Loucy (cell line): ENCODE results near the gene METAP1D.
"Not testable (repeated sequence)": the region's sequence is repeated elsewhere in the genome, so short reads cannot be mapped to it uniquely, and the experiment has no call there.

Experiments used
- H2AFZ ChIP-seq: fragments of 200-600 bp; sonication (generic); 2 replicates; pipeline ENCODE4 v1.6.0; 2016; ENCODE audit warnings: antibody characterized with exemption, mild to moderate bottlenecking, low read length, moderate library complexity
- H3F3A ChIP-seq: fragments of 200-600 bp; 2 replicates; pipeline ENCODE4 v1.6.0; 2016; ENCODE audit warnings: antibody characterized with exemption, low read depth, mild to moderate bottlenecking
- H3K27me3 ChIP-seq: fragments of 200-600 bp; sonication (generic); 2 replicates; pipeline ENCODE4 v1.6.1; 2014; ENCODE audit warnings: low read length, mild to moderate bottlenecking; ENCODE audit not compliant: insufficient read depth, poor library complexity, severe bottlenecking
- H3K36me3 ChIP-seq: fragments of 200-600 bp; sonication (generic); 2 replicates; pipeline ENCODE4 v1.6.1; 2016; ENCODE audit warnings: low read length; ENCODE audit not compliant: insufficient read depth
- H3K4me1 ChIP-seq: fragments of 200-600 bp; sonication (generic); 2 replicates; pipeline ENCODE4 v1.5.1; 2014; ENCODE audit warnings: low read length, mild to moderate bottlenecking; ENCODE audit not compliant: insufficient read depth, poor library complexity, severe bottlenecking
- H3K4me2 ChIP-seq: fragments of 200-600 bp; sonication (generic); 2 replicates; pipeline ENCODE4 v1.6.0; 2014; ENCODE audit warnings: antibody characterized with exemption, low read length, low read depth, mild to moderate bottlenecking; ENCODE audit not compliant: poor library complexity, severe bottlenecking
- H3K4me3 ChIP-seq: fragments of 200-600 bp; sonication (generic); 2 replicates; pipeline ENCODE4 v1.5.1; 2014; ENCODE audit warnings: low read length, mild to moderate bottlenecking, mixed read lengths; ENCODE audit not compliant: poor library complexity, severe bottlenecking
- H3K79me2 ChIP-seq: fragments of 200-600 bp; sonication (generic); 2 replicates; pipeline ENCODE4 v1.6.1; 2014; ENCODE audit warnings: low read length; ENCODE audit not compliant: insufficient read depth
- H3K9ac ChIP-seq: fragments of 200-600 bp; sonication (generic); 2 replicates; pipeline ENCODE4 v1.6.0; 2014; ENCODE audit warnings: mild to moderate bottlenecking, low read depth, low read length, moderate library complexity; ENCODE audit not compliant: poor library complexity, severe bottlenecking
- H3K9me2 ChIP-seq: fragments of 200-600 bp; sonication (generic); replicated peaks from 2 replicates; pipeline ENCODE4 v1.6.1; 2016; ENCODE audit warnings: low read depth, low read length, mixed read lengths
- H3K9me3 ChIP-seq: fragments of 200-600 bp; sonication (generic); 2 replicates; pipeline ENCODE4 v1.6.1; 2014; ENCODE audit warnings: mild to moderate bottlenecking, antibody characterized with exemption, low read length, low read depth; ENCODE audit not compliant: insufficient read depth
- H4K20me1 ChIP-seq: fragments of 200-600 bp; sonication (generic); 2 replicates; pipeline ENCODE4 v1.6.0; 2014; ENCODE audit warnings: antibody characterized with exemption, low read length, mild to moderate bottlenecking; ENCODE audit not compliant: insufficient read depth, poor library complexity, severe bottlenecking
- EZH2phosphoT487 ChIP-seq: fragments of 200-600 bp; IDR thresholded peaks from 2 replicates; pipeline ENCODE4 v1.6.1; 2018; ENCODE audit warnings: antibody characterized with exemption, mild to moderate bottlenecking, moderate library complexity, borderline replicate concordance
- TF ChIP-seq, protein P1 (sequence below): fragments of 200-600 bp; sonication (generic); conservative IDR thresholded peaks from 2 replicates; pipeline ENCODE4 v1.5.1; 2014; ENCODE audit warnings: mild to moderate bottlenecking, antibody characterized with exemption, low read length

The METAP1D gene

DNA sequence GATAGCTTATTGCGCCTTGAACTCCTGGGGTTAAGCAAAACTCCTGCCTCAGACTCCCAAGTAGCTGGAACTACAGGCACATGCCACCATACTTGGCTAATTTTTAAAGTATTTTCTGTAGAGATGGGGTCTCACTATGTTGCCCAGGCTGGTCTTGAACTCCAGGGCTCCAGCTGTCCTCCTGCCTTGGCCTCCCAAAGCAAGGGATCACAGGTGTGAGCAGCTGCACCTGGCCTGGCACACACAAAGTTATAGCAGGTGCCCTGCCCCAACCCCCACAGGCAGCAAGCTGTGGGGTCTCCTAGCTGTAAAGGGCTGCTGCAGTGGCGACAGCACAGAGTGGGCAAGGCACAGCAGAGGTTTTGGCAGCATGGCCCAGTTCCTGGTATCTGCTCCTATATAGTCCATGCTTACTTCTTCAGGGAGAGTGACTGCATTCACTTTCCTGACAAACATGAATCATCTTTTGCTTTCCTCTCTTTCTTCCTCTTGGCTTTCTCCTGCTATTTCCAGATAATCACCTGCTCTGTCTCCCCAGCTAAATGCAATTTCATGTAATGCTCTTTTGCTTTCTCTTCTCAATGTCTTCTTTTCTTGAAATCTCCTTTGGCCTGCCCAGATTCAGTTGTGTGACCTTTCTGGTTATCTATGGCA lies 27.3 kb upstream of the METAP1D start:
- no peaks in the 10 kb centered on the region for H3K79me2 ChIP-seq
- H4K20me1 ChIP-seq, result no peaks in the 10 kb centered on the region
- H3K4me3 ChIP-seq, result no peak overlapping the region
- TF ChIP-seq, protein P1, sequence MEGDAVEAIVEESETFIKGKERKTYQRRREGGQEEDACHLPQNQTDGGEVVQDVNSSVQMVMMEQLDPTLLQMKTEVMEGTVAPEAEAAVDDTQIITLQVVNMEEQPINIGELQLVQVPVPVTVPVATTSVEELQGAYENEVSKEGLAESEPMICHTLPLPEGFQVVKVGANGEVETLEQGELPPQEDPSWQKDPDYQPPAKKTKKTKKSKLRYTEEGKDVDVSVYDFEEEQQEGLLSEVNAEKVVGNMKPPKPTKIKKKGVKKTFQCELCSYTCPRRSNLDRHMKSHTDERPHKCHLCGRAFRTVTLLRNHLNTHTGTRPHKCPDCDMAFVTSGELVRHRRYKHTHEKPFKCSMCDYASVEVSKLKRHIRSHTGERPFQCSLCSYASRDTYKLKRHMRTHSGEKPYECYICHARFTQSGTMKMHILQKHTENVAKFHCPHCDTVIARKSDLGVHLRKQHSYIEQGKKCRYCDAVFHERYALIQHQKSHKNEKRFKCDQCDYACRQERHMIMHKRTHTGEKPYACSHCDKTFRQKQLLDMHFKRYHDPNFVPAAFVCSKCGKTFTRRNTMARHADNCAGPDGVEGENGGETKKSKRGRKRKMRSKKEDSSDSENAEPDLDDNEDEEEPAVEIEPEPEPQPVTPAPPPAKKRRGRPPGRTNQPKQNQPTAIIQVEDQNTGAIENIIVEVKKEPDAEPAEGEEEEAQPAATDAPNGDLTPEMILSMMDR, result no peak
- TF ChIP-seq EZH2phosphoT487, result no peak
- H3K9me3 ChIP-seq, result no peaks in the 10 kb centered on the region
- no peaks in the 10 kb centered on the region for H3K27me3 ChIP-seq
- H2AFZ ChIP-seq, result no peak overlapping the region
- no peak overlapping the region for H3K9ac ChIP-seq
- H3K4me1 ChIP-seq, result no peaks in the 10 kb centered on the region
- no peaks in the 10 kb centered on the region for H3F3A ChIP-seq
- H3K9me2 ChIP-seq, result no peaks in the 10 kb centered on the region
- H3K4me2 ChIP-seq, result no peak overlapping the region
- H3K36me3 ChIP-seq, result peaks cover 49% of the 10 kb centered on the region; the same call in 1 of the 2 replicates

DNA sequence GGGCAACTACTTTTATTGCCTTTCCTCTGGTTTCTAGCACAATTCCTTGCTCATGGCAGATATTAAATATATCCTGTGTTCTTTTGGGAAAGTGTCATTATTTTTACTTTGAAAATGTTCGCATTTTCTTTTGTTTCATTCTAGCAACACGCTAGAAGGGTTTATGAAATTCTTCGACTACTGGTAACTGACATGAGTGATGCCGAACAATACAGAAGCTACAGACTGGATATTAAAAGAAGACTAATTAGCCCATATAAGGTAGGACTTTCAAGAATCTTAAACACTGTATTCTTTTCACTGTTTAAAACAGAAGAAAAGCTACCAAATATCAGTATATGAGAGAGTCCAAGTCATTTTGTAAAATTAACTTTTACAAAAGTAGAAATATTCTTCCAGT lies 20.6 kb upstream of the METAP1D start:
- Histone ChIP-seq H4K20me1 (no peaks in the 10 kb centered on the region), H3K4me3 (no peak overlapping the region), H3K27me3 (no peaks in the 10 kb centered on the region), H3K36me3 (peaks cover 60% of the 10 kb centered on the region), H3F3A (no peaks in the 10 kb centered on the region), H3K79me2 (no peaks in the 10 kb centered on the region), H3K9me3 (no peaks in the 10 kb centered on the region), H3K9me2 (no peaks in the 10 kb centered on the region), H2AFZ (no peak overlapping the region), H3K4me1 (no peaks in the 10 kb centered on the region), H3K9ac (no peak overlapping the region), H3K4me2 (no peak overlapping the region)
- TF ChIP-seq, protein P1, result no peak
- no peak for TF ChIP-seq EZH2phosphoT487

DNA sequence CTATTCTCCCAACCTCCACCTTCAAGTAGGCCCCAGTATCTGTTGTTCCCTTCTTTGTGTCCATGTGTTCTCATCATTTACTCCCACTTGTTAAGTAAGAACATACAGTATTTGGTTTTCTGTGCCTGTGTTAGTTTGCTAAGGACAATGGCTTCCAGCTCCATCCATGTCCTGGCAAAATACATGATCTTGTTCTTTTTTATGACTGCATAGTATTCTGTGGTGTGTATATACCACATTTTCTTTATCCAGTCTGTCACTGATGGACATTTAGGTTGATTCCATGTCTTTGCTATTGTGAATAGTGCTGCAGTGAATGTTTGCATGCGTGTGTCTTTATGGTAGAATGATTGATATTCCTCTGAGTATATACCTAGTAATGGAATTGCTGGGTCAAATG lies 15.8 kb upstream of the METAP1D start:
- not testable (repeated sequence) for H4K20me1 ChIP-seq, H3K27me3 ChIP-seq, H3K4me2 ChIP-seq, H3K79me2 ChIP-seq, H3K9me2 ChIP-seq, H3F3A ChIP-seq, H3K4me3 ChIP-seq, H3K9me3 ChIP-seq, H3K9ac ChIP-seq, H3K4me1 ChIP-seq, H2AFZ ChIP-seq
- peaks cover 49% of the 10 kb centered on the region for H3K36me3 ChIP-seq

DNA sequence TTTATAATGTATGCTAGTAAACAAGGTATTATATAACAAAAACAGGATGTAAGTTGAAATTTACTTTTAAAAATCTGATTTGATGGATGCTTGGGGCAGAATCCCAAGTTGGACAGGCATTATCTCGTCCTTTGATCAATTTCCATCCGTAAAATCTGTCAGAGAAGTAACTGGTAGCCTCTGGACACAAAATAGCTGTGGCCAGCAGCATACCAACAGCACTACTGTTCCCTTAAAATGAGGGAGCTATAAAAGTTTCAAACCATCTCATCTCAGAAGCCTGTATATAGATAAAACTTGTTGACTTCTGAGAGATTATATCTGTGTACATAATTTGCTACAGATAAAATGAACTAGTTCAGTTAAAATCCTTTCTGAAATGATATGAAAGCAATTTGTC lies 14.7 kb upstream of the METAP1D start:
- Histone ChIP-seq H3K27me3 (no peaks in the 10 kb centered on the region), H3K36me3 (peaks cover 40% of the 10 kb centered on the region), H3K4me1 (no peaks in the 10 kb centered on the region), H3K4me3 (no peak overlapping the region), H3F3A (no peaks in the 10 kb centered on the region), H4K20me1 (no peaks in the 10 kb centered on the region), H2AFZ (no peak overlapping the region), H3K9me3 (no peaks in the 10 kb centered on the region), H3K9ac (no peak overlapping the region), H3K9me2 (no peaks in the 10 kb centered on the region), H3K79me2 (no peaks in the 10 kb centered on the region), H3K4me2 (no peak overlapping the region)
- TF ChIP-seq EZH2phosphoT487, result no peak
- TF ChIP-seq, protein P1, result no peak
